H4 (cell line): ENCODE results near the gene SMARCB1. TPM values are rescaled to one million over a fixed set of nuclear protein-coding genes. Genes with fewer than 3 reads are reported as not detected.

ENCODE experiments used
- DNase-seq: peaks from one replicate; pipeline ENCODE4 v3.0.0-alpha.2; 2015; ENCODE audit warnings: low spot score
- total RNA-seq: library from RNA; depleted of rRNA; stranded (reverse); fragments of >200 nt; shearing (Covaris generic); gene quantifications from 2 replicates; pipeline ENCODE4 v1.2.3, GENCODE V29; 2014

SMARCB1 gene
- total RNA-seq, 1 experiment from 2014 or later: 50.9 TPM

GRCh38 chr22:23762842-23763578 is 23.8 kb upstream of the SMARCB1 start, which contains the start of gene C22orf15:
TSS of gene C22orf15 (plus strand) at chr22:23762990. CDS start at chr22:23763307, 317 bp downstream.
- peak; percentile 24 for DNase-seq

GRCh38 chr22:23763579-23763945 is 23.2 kb upstream of the SMARCB1 start:
- no peak for DNase-seq

- no peak for DNase-seq
These were observed 22.8 kb upstream of the SMARCB1 start for GRCh38 chr22:23763954-23764353.

- DNase-seq: no peak
These were observed 21.6 kb upstream of the SMARCB1 start for GRCh38 chr22:23764899-23765881.

GRCh38 chr22:23767303-23767672 is 19.5 kb upstream of the SMARCB1 start:
- no peak for DNase-seq

GRCh38 chr22:23767673-23768548 is 18.9 kb upstream of the SMARCB1 start, which contains the start of gene CHCHD10:
TSS of gene CHCHD10 (minus strand) at chr22:23767972. CDS start at chr22:23767874, 98 bp downstream.
- peak; percentile 45 for DNase-seq

GRCh38 chr22:23769321-23769965 is 17.3 kb upstream of the SMARCB1 start:
- no peak for DNase-seq

GRCh38 chr22:23772315-23772648 is 14.5 kb upstream of the SMARCB1 start:
- no peak for DNase-seq

- DNase-seq: no peak
These were observed 13.9 kb upstream of the SMARCB1 start, which contains the start of gene MMP11 for GRCh38 chr22:23772649-23773473. TSS of gene MMP11 (plus strand) at chr22:23772849. CDS start at chr22:23772871, 22 bp downstream.

GRCh38 chr22:23773483-23774113 is 13.2 kb upstream of the SMARCB1 start:
- no peak for DNase-seq

- DNase-seq: no peak
These were observed 12.4 kb upstream of the SMARCB1 start for GRCh38 chr22:23774114-23774921.

- peak; percentile 27 for DNase-seq
These were observed 11.8 kb upstream of the SMARCB1 start for GRCh38 chr22:23774922-23775436.

- no peak for DNase-seq
These were observed 10.9 kb upstream of the SMARCB1 start for GRCh38 chr22:23775779-23776375.

GRCh38 chr22:23777776-23778576 is 8.8 kb upstream of the SMARCB1 start:
- no peak for DNase-seq

- DNase-seq: no peak
These were observed 8.2 kb upstream of the SMARCB1 start for GRCh38 chr22:23778577-23778900.

- DNase-seq: no peak
These were observed 7.7 kb upstream of the SMARCB1 start for GRCh38 chr22:23779083-23779482.

- DNase-seq: no peak
These were observed 7.0 kb upstream of the SMARCB1 start for GRCh38 chr22:23779731-23780130.
